Measurements from ENCODE around the gene BANF2. TPM values are rescaled to one million over a fixed set of nuclear protein-coding genes. Genes with fewer than 3 reads are reported as not detected.

The BANF2 gene
- total RNA-seq, 1 donor from 2014 or later = not detected

DNA sequence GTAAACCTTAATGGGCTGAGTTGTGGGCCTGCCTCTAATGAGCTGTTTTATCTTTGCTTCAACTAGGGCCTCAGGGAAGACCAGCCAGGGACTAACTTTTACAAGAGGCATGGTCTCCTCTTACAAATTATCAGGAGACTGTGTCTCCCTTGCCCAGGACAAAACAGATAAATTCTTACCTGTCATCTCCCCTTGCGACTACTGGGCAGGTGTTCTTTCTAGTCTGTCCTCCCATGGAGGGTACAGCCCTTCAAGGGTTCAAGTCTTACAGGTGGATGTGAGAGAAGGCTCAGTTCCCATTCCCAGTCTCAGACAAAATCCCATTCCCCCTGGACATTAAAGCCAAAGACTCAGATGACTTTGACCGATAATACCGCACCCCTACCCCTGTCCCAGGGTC lies 31.3 kb upstream of the BANF2 start:
- no peak overlapping the region for H2AFZ ChIP-seq (replicated peaks)
- no peaks in the 10 kb centered on the region for H3K36me3 ChIP-seq
- no peak for DNase-seq (ENCODE audit: low spot score)
- H3K27ac Mint-ChIP-seq = no peak overlapping the region
- no peak overlapping the region for H3K4me3 ChIP-seq
- H3K4me2 ChIP-seq = no peak overlapping the region
- H3K4me1 Mint-ChIP-seq = peaks cover 17% of the 10 kb centered on the region
- no peaks in the 10 kb centered on the region for H3K9me3 Mint-ChIP-seq
- no peaks in the 10 kb centered on the region for H3F3A ChIP-seq (ENCODE audit: low read depth)
- peaks cover 14% of the 10 kb centered on the region for H3K4me1 ChIP-seq
- no peak overlapping the region for H3K27ac ChIP-seq
- H3K9ac ChIP-seq = no peak overlapping the region
- H3K79me2 ChIP-seq (ENCODE audit: low read depth) = peaks cover 30% of the 10 kb centered on the region
- H4K20me1 ChIP-seq (ENCODE audit: low read depth) = peaks cover 26% of the 10 kb centered on the region
- peaks cover 14% of the 10 kb centered on the region for H3K36me3 Mint-ChIP-seq
- H3K4me3 Mint-ChIP-seq = no peak overlapping the region
- no peaks in the 10 kb centered on the region for H3K27me3 ChIP-seq
- TF ChIP-seq EZH2 (IDR thresholded peaks at IDR 0.05) (no peak), EZH2phosphoT487 (IDR thresholded peaks at IDR 0.05) (no peak)
- TF ChIP-seq, protein P1, sequence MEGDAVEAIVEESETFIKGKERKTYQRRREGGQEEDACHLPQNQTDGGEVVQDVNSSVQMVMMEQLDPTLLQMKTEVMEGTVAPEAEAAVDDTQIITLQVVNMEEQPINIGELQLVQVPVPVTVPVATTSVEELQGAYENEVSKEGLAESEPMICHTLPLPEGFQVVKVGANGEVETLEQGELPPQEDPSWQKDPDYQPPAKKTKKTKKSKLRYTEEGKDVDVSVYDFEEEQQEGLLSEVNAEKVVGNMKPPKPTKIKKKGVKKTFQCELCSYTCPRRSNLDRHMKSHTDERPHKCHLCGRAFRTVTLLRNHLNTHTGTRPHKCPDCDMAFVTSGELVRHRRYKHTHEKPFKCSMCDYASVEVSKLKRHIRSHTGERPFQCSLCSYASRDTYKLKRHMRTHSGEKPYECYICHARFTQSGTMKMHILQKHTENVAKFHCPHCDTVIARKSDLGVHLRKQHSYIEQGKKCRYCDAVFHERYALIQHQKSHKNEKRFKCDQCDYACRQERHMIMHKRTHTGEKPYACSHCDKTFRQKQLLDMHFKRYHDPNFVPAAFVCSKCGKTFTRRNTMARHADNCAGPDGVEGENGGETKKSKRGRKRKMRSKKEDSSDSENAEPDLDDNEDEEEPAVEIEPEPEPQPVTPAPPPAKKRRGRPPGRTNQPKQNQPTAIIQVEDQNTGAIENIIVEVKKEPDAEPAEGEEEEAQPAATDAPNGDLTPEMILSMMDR (IDR thresholded peaks at IDR 0.05) = no peak
- H3K27me3 Mint-ChIP-seq (ENCODE audit: insufficient read depth, low read depth) = no peaks in the 10 kb centered on the region
- H3K9me3 ChIP-seq (ENCODE audit: low read depth) = no peaks in the 10 kb centered on the region

- Histone ChIP-seq H3K4me1 (peaks cover 4% of the 10 kb centered on the region), H3K9ac (no peak overlapping the region), H3K79me2 (ENCODE audit: low read depth) (peaks cover 30% of the 10 kb centered on the region), H3K9me3 (ENCODE audit: low read depth) (no peaks in the 10 kb centered on the region), H3K4me2 (no peak overlapping the region), H3F3A (ENCODE audit: low read depth) (no peaks in the 10 kb centered on the region), H3K27me3 (no peaks in the 10 kb centered on the region), H3K4me3 (no peak overlapping the region), H4K20me1 (ENCODE audit: low read depth) (peaks cover 26% of the 10 kb centered on the region), H3K36me3 (no peaks in the 10 kb centered on the region), H2AFZ (replicated peaks) (no peak overlapping the region), H3K27ac (no peak overlapping the region)
- peaks cover 7% of the 10 kb centered on the region for H3K4me1 Mint-ChIP-seq
- DNase-seq (ENCODE audit: low spot score) = no peak
- TF ChIP-seq, protein P1 (IDR thresholded peaks at IDR 0.05) = no peak
- no peak for TF ChIP-seq EZH2 (IDR thresholded peaks at IDR 0.05)
- no peak for TF ChIP-seq EZH2phosphoT487 (IDR thresholded peaks at IDR 0.05)
- no peak overlapping the region for H3K27ac Mint-ChIP-seq
- H3K27me3 Mint-ChIP-seq (ENCODE audit: insufficient read depth, low read depth) = no peaks in the 10 kb centered on the region
- no peaks in the 10 kb centered on the region for H3K9me3 Mint-ChIP-seq
- no peak overlapping the region for H3K4me3 Mint-ChIP-seq
- H3K36me3 Mint-ChIP-seq = peaks cover 19% of the 10 kb centered on the region
Observed at GRCh38 chr20:17669306-17669931, 30.3 kb upstream of the BANF2 start.

DNA sequence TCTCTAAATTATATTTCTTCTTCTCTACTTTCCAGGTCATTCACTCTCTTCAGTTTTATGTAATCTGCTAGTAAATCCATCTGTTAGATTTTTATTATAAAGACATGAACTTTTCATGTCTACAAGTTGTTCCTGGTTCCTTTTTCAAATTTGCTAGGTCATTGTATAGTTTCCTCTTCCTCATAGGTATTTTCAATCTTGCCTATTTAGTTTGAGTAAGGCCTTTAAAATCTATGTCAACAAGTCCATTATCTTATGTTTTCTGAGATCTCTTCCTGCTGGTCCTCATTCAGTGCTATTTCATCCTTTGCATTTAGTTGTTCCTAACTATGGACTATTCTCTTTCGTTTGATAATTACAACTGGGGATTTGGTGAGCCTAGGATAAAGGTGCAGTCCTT lies 28.8 kb upstream of the BANF2 start:
- no peaks in the 10 kb centered on the region for H3K9me3 ChIP-seq (ENCODE audit: low read depth)
- H4K20me1 ChIP-seq (ENCODE audit: low read depth) = peaks cover 21% of the 10 kb centered on the region
- Mint-ChIP-seq H3K4me3 (no peak overlapping the region), H3K9me3 (no peaks in the 10 kb centered on the region), H3K4me1 (no peaks in the 10 kb centered on the region), H3K27ac (no peak overlapping the region), H3K27me3 (ENCODE audit: insufficient read depth, low read depth) (no peaks in the 10 kb centered on the region), H3K36me3 (peaks cover 20% of the 10 kb centered on the region)
- H3K4me2 ChIP-seq = no peak overlapping the region
- no peaks in the 10 kb centered on the region for H3K4me1 ChIP-seq
- no peak overlapping the region for H2AFZ ChIP-seq (replicated peaks)
- TF ChIP-seq EZH2phosphoT487 (IDR thresholded peaks at IDR 0.05) = no peak
- TF ChIP-seq, protein P1 (IDR thresholded peaks at IDR 0.05) = no peak
- no peak for TF ChIP-seq EZH2 (IDR thresholded peaks at IDR 0.05)
- H3K79me2 ChIP-seq (ENCODE audit: low read depth) = peaks cover 30% of the 10 kb centered on the region
- no peak for DNase-seq (ENCODE audit: low spot score)
- H3K27ac ChIP-seq = no peak overlapping the region
- H3K4me3 ChIP-seq = no peak overlapping the region
- no peak overlapping the region for H3K9ac ChIP-seq
- no peaks in the 10 kb centered on the region for H3F3A ChIP-seq (ENCODE audit: low read depth)
- no peaks in the 10 kb centered on the region for H3K36me3 ChIP-seq
- H3K27me3 ChIP-seq = no peaks in the 10 kb centered on the region
